ENCODE measurements around the gene DCAF16.
A peak's percentile ranks its signal among the peaks of the same experiment; 100 is the strongest.

Gene DCAF16

GRCh38 chr4:17810260-17811077 lies at the start of gene DCAF16, which contains the start of gene NCAPG (continued):
- TF ChIP-seq YY2 (tag by site-specific recombination; IDR thresholded peaks at IDR 0.05) = no peak
- TF ChIP-seq ZNF830 (tag by site-specific recombination; IDR thresholded peaks at IDR 0.05; ENCODE audit: low read depth) = no peak
- no peak for TF ChIP-seq ZSCAN4 (tag by site-specific recombination; IDR thresholded peaks at IDR 0.05)
- no peak for TF ChIP-seq PRDM2 (tag by site-specific recombination; IDR thresholded peaks at IDR 0.05; ENCODE audit: borderline replicate concordance)
- no peak for TF ChIP-seq PRDM4 (tag by site-specific recombination; IDR thresholded peaks at IDR 0.05)
- TF ChIP-seq ZNF324 (tag by site-specific recombination; IDR thresholded peaks at IDR 0.05) = no peak
- no peak for TF ChIP-seq GLI4 (tag by site-specific recombination; IDR thresholded peaks at IDR 0.05)
- no peak for TF ChIP-seq ZBTB49 (tag by site-specific recombination; IDR thresholded peaks at IDR 0.05; ENCODE audit: low read depth)
- TF ChIP-seq AEBP2 (tag by site-specific recombination; IDR thresholded peaks at IDR 0.05; ENCODE audit: borderline replicate concordance) = no peak
- TF ChIP-seq ZNF692 (tag by site-specific recombination; IDR thresholded peaks at IDR 0.05) = peak; percentile 72
- TF ChIP-seq HOXC10 (CRISPR knock-in tag; IDR thresholded peaks at IDR 0.05) = no peak
- TF ChIP-seq ZBTB6 (tag by site-specific recombination; IDR thresholded peaks at IDR 0.05) = no peak
- TF ChIP-seq ZNF26 (tag by site-specific recombination; IDR thresholded peaks at IDR 0.05) = no peak
- TF ChIP-seq SP2 (tag by site-specific recombination; IDR thresholded peaks at IDR 0.05) = peak; percentile 89
- TF ChIP-seq ZNF660 (tag by site-specific recombination; IDR thresholded peaks at IDR 0.05) = peak; percentile 14; the same call in 1 of the 2 replicates
- no peak for TF ChIP-seq ZNF514 (tag by site-specific recombination; IDR thresholded peaks at IDR 0.05)
- peak; percentile 29; the same call in 1 of the 2 replicates for TF ChIP-seq ZNF843 (tag by site-specific recombination; IDR thresholded peaks at IDR 0.05)
- no peak for TF ChIP-seq ZNF596 (tag by site-specific recombination; IDR thresholded peaks at IDR 0.05)
- TF ChIP-seq OSR2 (tag by site-specific recombination; IDR thresholded peaks at IDR 0.05) = peak; percentile 24; the same call in 1 of the 2 replicates
- no peak for TF ChIP-seq ZNF623 (tag by site-specific recombination; IDR thresholded peaks at IDR 0.05)
